Left hindlimb (tissue), 1 donor: ENCODE measurements around the gene MYBPH.

Experiments used
- DNase-seq: peaks from one replicate; pipeline ENCODE4 v3.0.0-alpha.2; 2018

Gene MYBPH

GRCh38 chr1:203199816-203200571 is 24.4 kb upstream of the MYBPH start:
- DNase-seq, result no peak

GRCh38 chr1:203199481-203199815 is 23.8 kb upstream of the MYBPH start:
- no peak for DNase-seq

- no peak for DNase-seq
Measured at GRCh38 chr1:203199002-203199401, 23.4 kb upstream of the MYBPH start.

GRCh38 chr1:203197625-203198024 is 22.0 kb upstream of the MYBPH start:
- DNase-seq, result no peak

- no peak for DNase-seq
Measured at GRCh38 chr1:203196371-203196770, 20.7 kb upstream of the MYBPH start.

- DNase-seq, result no peak
Measured at GRCh38 chr1:203190949-203191348, 15.3 kb upstream of the MYBPH start.

GRCh38 chr1:203189951-203190352 is 14.3 kb upstream of the MYBPH start:
- no peak for DNase-seq

GRCh38 chr1:203188686-203189232 is 13.1 kb upstream of the MYBPH start:
- no peak for DNase-seq

- DNase-seq, result no peak
Measured at GRCh38 chr1:203187689-203188264, 12.2 kb upstream of the MYBPH start.

- DNase-seq, result no peak
Measured at GRCh38 chr1:203187304-203187685, 11.7 kb upstream of the MYBPH start.

GRCh38 chr1:203186446-203187303 is 11.0 kb upstream of the MYBPH start, which contains the start of gene CHI3L1:
Gene CHI3L1 (minus strand): TSS chr1:203186704. CDS start chr1:203186623, 81 bp downstream.
- DNase-seq, result no peak

- no peak for DNase-seq
Measured at GRCh38 chr1:203186091-203186445, 10.4 kb upstream of the MYBPH start.

GRCh38 chr1:203185585-203185984 is 10.0 kb upstream of the MYBPH start:
- no peak for DNase-seq

- no peak for DNase-seq
Measured at GRCh38 chr1:203185061-203185461, 9.4 kb upstream of the MYBPH start.

- no peak for DNase-seq
Measured at GRCh38 chr1:203184467-203184866, 8.8 kb upstream of the MYBPH start.

- DNase-seq, result no peak
Measured at GRCh38 chr1:203183828-203184227, 8.2 kb upstream of the MYBPH start.

GRCh38 chr1:203182387-203182953 is 6.8 kb upstream of the MYBPH start:
- no peak for DNase-seq

GRCh38 chr1:203181586-203182386 is 6.2 kb upstream of the MYBPH start:
- DNase-seq, result no peak

- DNase-seq, result no peak
Measured at GRCh38 chr1:203180611-203181330, 5.1 kb upstream of the MYBPH start.

- DNase-seq, result no peak
Measured at GRCh38 chr1:203179667-203180005, 4.0 kb upstream of the MYBPH start.

GRCh38 chr1:203178821-203179666 is 3.4 kb upstream of the MYBPH start:
- DNase-seq, result no peak
